Left ventricle myocardium inferior (tissue), 1 donor: ENCODE measurements around the gene ARL16. TPM values are rescaled to one million over a fixed set of nuclear protein-coding genes. Genes with fewer than 3 reads are reported as not detected.

Experiments
- DNase-seq: peaks from one replicate; pipeline ENCODE4 v3.0.0-alpha.2; 2020
- H3K27ac ChIP-seq: fragments of 200-600 bp; replicated peaks from 2 replicates; pipeline ENCODE4 v1.8.0; 2021
- H3K27me3 ChIP-seq: fragments of 200-600 bp; 2 replicates; pipeline ENCODE4 v1.8.0; 2021; ENCODE audit warnings: low read depth
- H3K36me3 ChIP-seq: fragments of 200-600 bp; 2 replicates; pipeline ENCODE4 v1.8.0; 2021
- H3K4me1 ChIP-seq: fragments of 200-600 bp; 2 replicates; pipeline ENCODE4 v1.8.0; 2021
- H3K4me3 ChIP-seq: fragments of 200-600 bp; 2 replicates; pipeline ENCODE4 v1.8.0; 2021; ENCODE audit warnings: mild to moderate bottlenecking, moderate library complexity
- H3K9me3 ChIP-seq: fragments of 200-600 bp; replicated peaks from 2 replicates; pipeline ENCODE4 v1.8.0; 2021
- CTCF ChIP-seq: fragments of 200-600 bp; IDR thresholded peaks from 2 replicates; pipeline ENCODE4 v1.8.0; 2021; ENCODE audit warnings: antibody characterized with exemption, mild to moderate bottlenecking, borderline replicate concordance
- intact Hi-C: fragments of 100-400 bp; cut with micrococcal nuclease; formaldehyde crosslinking; loops from one replicate; pipeline ENCODE4 v1.11.0; 2022
- total RNA-seq: library from RNA; stranded (reverse); fragmentation: NEBNext Ultra II Directional; extraction: Animal tissue kit (Norgen Biotek cat#: 25700); gene quantifications from one replicate; pipeline ENCODE4 v1.2.1, GENCODE V29; 2021
- donor health status: DM: no; HTN: yes; CAD: no; lungs with severe emphysema.

The ARL16 gene
- total RNA-seq, 1 donor from 2014 or later, result 9.0 TPM

DNA sequence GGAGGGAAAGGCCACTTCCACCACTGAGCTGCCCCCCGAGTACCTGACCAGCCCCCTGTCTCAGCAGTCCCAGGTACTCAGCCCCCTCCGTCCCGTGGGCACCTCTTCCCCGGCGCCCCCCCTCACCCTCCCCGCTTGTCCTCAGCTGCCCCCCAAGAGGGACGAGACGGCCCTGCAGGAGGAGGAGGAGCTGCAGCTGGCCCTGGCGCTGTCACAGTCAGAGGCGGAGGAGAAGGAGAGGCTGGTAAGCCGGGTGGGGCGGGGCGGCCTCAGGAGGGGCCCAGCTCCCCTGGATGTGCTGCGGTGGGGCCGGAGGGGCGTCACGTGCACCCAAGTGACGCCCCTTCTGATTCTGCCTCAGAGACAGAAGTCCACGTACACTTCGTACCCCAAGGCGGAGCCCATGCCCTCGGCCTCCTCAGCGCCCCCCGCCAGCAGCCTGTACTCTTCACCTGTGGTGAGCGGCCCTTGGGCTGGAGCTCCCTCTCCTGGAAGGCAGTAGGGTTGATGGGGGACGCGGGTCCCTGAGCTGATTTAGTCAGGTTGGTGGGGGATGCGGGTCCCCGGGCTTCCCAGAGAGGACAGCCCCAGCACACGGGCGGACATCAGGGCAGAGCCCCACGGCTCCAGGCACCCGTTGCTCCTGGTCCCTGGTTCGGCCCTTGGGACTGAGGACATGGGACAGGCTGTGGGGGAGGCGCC is 10.1 kb upstream of the ARL16 start:
- Histone ChIP-seq H3K36me3 (peaks cover 98% of the 10 kb centered on the region), H3K4me3 (no peak overlapping the region), H3K27ac (no peak overlapping the region), H3K4me1 (peaks cover 21% of the 10 kb centered on the region), H3K9me3 (no peaks in the 10 kb centered on the region), H3K27me3 (no peaks in the 10 kb centered on the region)
- intact Hi-C loops, result no loop called here
- no peak for DNase-seq
- TF ChIP-seq CTCF, result no peak

GRCh38 chr17:81691608-81692007 is 8.0 kb upstream of the ARL16 start:
- Histone ChIP-seq H3K9me3 (no peaks in the 10 kb centered on the region), H3K4me1 (peaks cover 5% of the 10 kb centered on the region), H3K27me3 (no peaks in the 10 kb centered on the region), H3K36me3 (peaks cover 100% of the 10 kb centered on the region), H3K4me3 (no peak overlapping the region), H3K27ac (no peak overlapping the region)
- TF ChIP-seq CTCF, result no peak
- DNase-seq, result no peak
- intact Hi-C loops, result no loop called here

GRCh38 chr17:81691196-81691595 is 7.6 kb upstream of the ARL16 start:
- intact Hi-C loops, result no loop called here
- no peaks in the 10 kb centered on the region for H3K9me3 ChIP-seq

GRCh38 chr17:81690549-81690948 is 7.0 kb upstream of the ARL16 start:
- DNase-seq, result no peak
- Histone ChIP-seq H3K4me3 (no peak overlapping the region), H3K4me1 (peaks cover 7% of the 10 kb centered on the region), H3K36me3 (peaks cover 100% of the 10 kb centered on the region), H3K27me3 (no peaks in the 10 kb centered on the region), H3K27ac (no peak overlapping the region), H3K9me3 (no peaks in the 10 kb centered on the region)
- intact Hi-C loops, result no loop called here
- no peak for TF ChIP-seq CTCF

More at GRCh38 chr17:81691196-81691595, 7.6 kb upstream of the ARL16 start:
- H3K27ac ChIP-seq, result no peak overlapping the region
- H3K27me3 ChIP-seq, result no peaks in the 10 kb centered on the region
- H3K4me1 ChIP-seq, result peaks cover 1% of the 10 kb centered on the region
- no peak overlapping the region for H3K4me3 ChIP-seq
- no peak for TF ChIP-seq CTCF
- DNase-seq, result no peak
- H3K36me3 ChIP-seq, result peaks cover 100% of the 10 kb centered on the region

DNA sequence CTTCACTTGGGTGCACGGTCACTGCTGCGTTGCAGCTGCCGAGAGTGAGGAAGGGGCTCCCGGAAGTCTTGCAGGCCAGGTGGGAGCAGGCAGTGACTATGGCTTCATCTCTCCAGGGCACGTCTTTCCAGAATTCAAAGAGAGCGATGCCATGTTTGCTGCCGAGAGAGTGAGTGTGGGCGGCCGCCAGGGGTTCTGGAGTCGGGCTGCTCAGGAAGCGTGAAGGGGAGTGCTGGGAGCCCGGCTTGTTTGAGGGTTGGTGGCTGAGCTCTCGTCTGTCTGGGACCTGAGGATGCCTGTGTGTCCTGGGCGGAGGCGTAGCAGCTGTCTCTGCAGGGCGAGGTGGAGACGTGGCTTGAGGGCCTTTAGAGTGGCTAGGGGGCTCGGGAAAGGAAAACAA is 6.5 kb upstream of the ARL16 start:
- peaks cover 96% of the 10 kb centered on the region for H3K36me3 ChIP-seq
- DNase-seq, result no peak
- intact Hi-C loops, result no loop called here
- no peaks in the 10 kb centered on the region for H3K9me3 ChIP-seq
- no peak overlapping the region for H3K4me3 ChIP-seq
- no peak for TF ChIP-seq CTCF
- no peak overlapping the region for H3K27ac ChIP-seq
- H3K27me3 ChIP-seq, result no peaks in the 10 kb centered on the region
- peaks cover 12% of the 10 kb centered on the region for H3K4me1 ChIP-seq
